NCI-H2196 treated with DMSO at 0.1 percent for 48 hours (cell line): ENCODE measurements around the gene MAG.

ENCODE experiments used
- DNase-seq: peaks from one replicate; lab custom pipeline; 2025; ENCODE audit not compliant: unreplicated experiment; lab: John Stamatoyannopoulos, UW

MAG gene

GRCh38 chr19:35314858-35315470 lies 23.0 kb downstream of the MAG start:
- DNase-seq: no peak

GRCh38 chr19:35315883-35316282 lies 23.9 kb downstream of the MAG start:
- DNase-seq: no peak

- DNase-seq: no peak
These were observed 24.6 kb downstream of the MAG start for GRCh38 chr19:35316560-35316959.

- no peak for DNase-seq
These were observed 25.6 kb downstream of the MAG start for GRCh38 chr19:35317464-35318043.

GRCh38 chr19:35318679-35319448 lies 26.9 kb downstream of the MAG start:
- no peak for DNase-seq

- no peak for DNase-seq
These were observed 28.2 kb downstream of the MAG start for GRCh38 chr19:35320065-35320713.

- DNase-seq: no peak
These were observed 29.3 kb downstream of the MAG start for GRCh38 chr19:35321291-35321690.

- DNase-seq: no peak
These were observed 30.1 kb downstream of the MAG start for GRCh38 chr19:35322014-35322413.

GRCh38 chr19:35327642-35328041 lies 35.7 kb downstream of the MAG start:
- no peak for DNase-seq

- no peak for DNase-seq
These were observed 36.9 kb downstream of the MAG start, which contains the start of gene CD22 for GRCh38 chr19:35328851-35329285. CD22 (plus strand) TSS chr19:35329187; CDS start chr19:35332041, 2,854 bp downstream.

GRCh38 chr19:35329323-35329722 lies 37.4 kb downstream of the MAG start:
- DNase-seq: no peak

GRCh38 chr19:35330475-35330874 lies 38.5 kb downstream of the MAG start:
- DNase-seq: no peak

GRCh38 chr19:35331551-35332214 lies 39.7 kb downstream of the MAG start:
- DNase-seq: no peak

- no peak for DNase-seq
These were observed 40.9 kb downstream of the MAG start for GRCh38 chr19:35332817-35333216.

GRCh38 chr19:35334144-35334753 lies 42.3 kb downstream of the MAG start:
- no peak for DNase-seq

GRCh38 chr19:35336166-35336955 lies 44.4 kb downstream of the MAG start:
- DNase-seq: no peak

- no peak for DNase-seq
These were observed 45.4 kb downstream of the MAG start for GRCh38 chr19:35337097-35337983.

- DNase-seq: no peak
These were observed 46.0 kb downstream of the MAG start for GRCh38 chr19:35337984-35338296.

- DNase-seq: no peak
These were observed 48.5 kb downstream of the MAG start for GRCh38 chr19:35340431-35340830.
